GM12865 (cell line): ENCODE results near the gene RAB11FIP4.

Experiments used
- DNase-seq: peaks from one replicate; pipeline ENCODE4 v3.0.0; 2010; ENCODE audit warnings: low read depth
- H3K4me3 ChIP-seq: 2 replicates; pipeline ENCODE4 v1.5.1; 2011; ENCODE audit warnings: mild to moderate bottlenecking, low read depth, low read length, control low read depth
- TF ChIP-seq, protein P1 (sequence below): IDR thresholded peaks from 2 replicates; pipeline ENCODE4 v1.5.1; 2011; ENCODE audit warnings: low read length, control low read depth, low read depth, inconsistent platforms; ENCODE audit not compliant: insufficient read depth; ENCODE audit errors: missing control alignments

The RAB11FIP4 gene

DNA sequence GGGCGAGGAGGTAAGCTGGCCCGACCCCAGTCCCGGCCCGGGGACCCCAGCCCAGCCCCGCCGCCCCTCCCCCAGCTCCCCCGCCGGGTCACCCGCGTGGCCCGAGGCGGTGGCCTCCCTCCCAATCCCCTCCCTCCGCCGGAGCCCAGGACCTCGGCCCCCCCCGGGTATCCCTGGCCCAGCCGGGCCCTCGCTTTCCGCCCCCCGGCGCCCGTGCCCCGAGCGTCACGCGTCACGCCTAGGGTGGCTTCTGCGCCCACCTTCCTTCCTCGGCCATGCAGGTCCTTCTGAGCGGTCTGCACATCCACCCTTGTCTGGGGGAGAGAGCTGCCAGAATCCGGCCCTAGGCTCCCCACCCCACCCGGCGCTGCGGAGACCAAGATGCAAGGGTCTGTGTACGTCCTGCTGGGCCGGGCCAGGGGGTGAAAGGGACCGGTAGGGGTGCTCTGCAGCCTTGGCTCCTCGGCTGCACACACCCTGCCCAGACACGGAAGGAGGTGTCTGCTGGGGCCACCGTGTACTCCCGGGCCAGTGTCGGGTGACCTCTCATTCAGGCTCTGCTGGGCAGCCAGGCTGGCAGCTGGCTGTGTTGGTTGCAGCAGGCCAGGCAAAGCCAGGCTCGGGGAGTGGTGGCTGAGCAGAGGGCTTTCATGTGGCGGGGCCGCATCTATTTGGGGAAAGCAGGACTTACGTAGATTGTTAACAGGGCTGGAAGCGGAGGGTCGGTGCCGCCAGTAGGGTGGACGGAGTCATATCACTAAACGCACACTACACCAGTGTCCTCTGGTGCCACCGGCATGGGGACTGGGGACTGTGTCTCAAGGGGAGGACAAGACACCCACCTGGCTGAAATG lies 754 bp downstream of the RAB11FIP4 start:
- no peak overlapping the region for H3K4me3 ChIP-seq
- DNase-seq: no peak
- TF ChIP-seq, protein P1, sequence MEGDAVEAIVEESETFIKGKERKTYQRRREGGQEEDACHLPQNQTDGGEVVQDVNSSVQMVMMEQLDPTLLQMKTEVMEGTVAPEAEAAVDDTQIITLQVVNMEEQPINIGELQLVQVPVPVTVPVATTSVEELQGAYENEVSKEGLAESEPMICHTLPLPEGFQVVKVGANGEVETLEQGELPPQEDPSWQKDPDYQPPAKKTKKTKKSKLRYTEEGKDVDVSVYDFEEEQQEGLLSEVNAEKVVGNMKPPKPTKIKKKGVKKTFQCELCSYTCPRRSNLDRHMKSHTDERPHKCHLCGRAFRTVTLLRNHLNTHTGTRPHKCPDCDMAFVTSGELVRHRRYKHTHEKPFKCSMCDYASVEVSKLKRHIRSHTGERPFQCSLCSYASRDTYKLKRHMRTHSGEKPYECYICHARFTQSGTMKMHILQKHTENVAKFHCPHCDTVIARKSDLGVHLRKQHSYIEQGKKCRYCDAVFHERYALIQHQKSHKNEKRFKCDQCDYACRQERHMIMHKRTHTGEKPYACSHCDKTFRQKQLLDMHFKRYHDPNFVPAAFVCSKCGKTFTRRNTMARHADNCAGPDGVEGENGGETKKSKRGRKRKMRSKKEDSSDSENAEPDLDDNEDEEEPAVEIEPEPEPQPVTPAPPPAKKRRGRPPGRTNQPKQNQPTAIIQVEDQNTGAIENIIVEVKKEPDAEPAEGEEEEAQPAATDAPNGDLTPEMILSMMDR: no peak

GRCh38 chr17:31392856-31393748 lies 1.6 kb downstream of the RAB11FIP4 start:
- H3K4me3 ChIP-seq: no peak overlapping the region
- TF ChIP-seq, protein P1: no peak

GRCh38 chr17:31393749-31394146 lies 2.3 kb downstream of the RAB11FIP4 start:
- no peak overlapping the region for H3K4me3 ChIP-seq
- no peak for DNase-seq
- TF ChIP-seq, protein P1: no peak

More at GRCh38 chr17:31392856-31393748, 1.6 kb downstream of the RAB11FIP4 start:
- no peak for DNase-seq

DNA sequence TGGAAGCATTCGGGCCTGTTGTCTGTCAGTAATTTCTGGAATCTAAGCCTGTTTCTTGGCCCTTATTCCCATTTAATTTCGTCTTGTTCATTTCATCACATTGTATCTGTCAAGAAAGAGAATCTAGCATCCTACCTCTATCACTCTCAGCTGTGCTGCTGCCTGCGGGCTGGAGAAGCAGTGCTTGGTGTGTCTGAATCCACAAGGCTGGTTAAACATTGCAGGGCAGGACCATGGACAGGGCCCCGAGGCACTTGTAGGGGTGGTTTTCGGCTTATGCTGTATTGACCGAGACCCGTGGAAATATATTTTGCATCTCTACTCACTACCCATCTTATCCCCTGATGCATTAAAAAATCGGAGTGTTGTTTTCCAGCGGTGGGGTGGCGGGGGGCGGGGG lies 3.1 kb downstream of the RAB11FIP4 start:
- H3K4me3 ChIP-seq: no peak overlapping the region
- TF ChIP-seq, protein P1: no peak
- peak; percentile 61 for DNase-seq

- TF ChIP-seq, protein P1: no peak
- no peak for DNase-seq
- no peak overlapping the region for H3K4me3 ChIP-seq
Observed at GRCh38 chr17:31397256-31397939, 5.9 kb downstream of the RAB11FIP4 start.

- TF ChIP-seq, protein P1: no peak
- DNase-seq: no peak
- H3K4me3 ChIP-seq: no peak overlapping the region
Observed at GRCh38 chr17:31398381-31399311, 7.2 kb downstream of the RAB11FIP4 start.
